Endothelial cell of umbilical vein (primary cell): ENCODE measurements around the gene KDM4E. TPM values are rescaled to one million over a fixed set of nuclear protein-coding genes. Genes with fewer than 3 reads are reported as not detected.

Experiments
- BruUV-seq: library from RNA; stranded (reverse); fragments of 400-500 nt; replicated peaks from 2 replicates; lab custom pipeline; 2021; lab: Mats Ljungman, UMichigan
- CTCF ChIA-PET: fragments of 300-600, 350-600 bp; sonication (Branson Sonifier 250); formaldehyde crosslinking; loops from one replicate; lab custom pipeline; 2021; ENCODE audit warnings: antibody characterized with exemption, inconsistent platforms; lab: Charles Lee
- POLR2A ChIA-PET: fragments of 300-600, 350-600 bp; sonication (Branson Sonifier 250); formaldehyde crosslinking; loops from one replicate; lab custom pipeline; 2021; ENCODE audit warnings: antibody characterized with exemption, inconsistent platforms; lab: Charles Lee
- DNase-seq: peaks from one replicate; pipeline ENCODE4 v3.0.0-alpha.2; 2011; ENCODE audit warnings: low read depth, low spot score
- FAIRE-seq: peaks from 2 replicates; lab custom pipeline; 2011; peaks lifted over from hg19 to GRCh38; lab: Jason Lieb, UNC
- H2AFZ ChIP-seq: 2 replicates; pipeline ENCODE4 v1.6.0; 2012; ENCODE audit warnings: low read depth, low read length, control low read depth, inconsistent platforms
- H3K27ac ChIP-seq: 2 replicates; pipeline ENCODE4 v1.5.1; 2011; ENCODE audit warnings: low read depth, mild to moderate bottlenecking, control low read depth, low read length, moderate library complexity; ENCODE audit not compliant: insufficient read depth
- H3K27me3 ChIP-seq, 2 experiments: 2 replicates each; pipeline versions ENCODE4 v1.6.0 to v1.6.1; 2011; ENCODE audit warnings: low read length in 2 of 2, mixed read lengths in 1 of 2; ENCODE audit not compliant: control insufficient read depth in 2 of 2, insufficient read depth in 2 of 2
- H3K36me3 ChIP-seq, 2 experiments: 2 replicates in 1 of 2; 3 replicates in 1 of 2; pipeline ENCODE4 v1.5.1; 2011; ENCODE audit warnings: low read length in 2 of 2, mild to moderate bottlenecking in 1 of 2, moderate library complexity in 1 of 2; ENCODE audit not compliant: control insufficient read depth in 2 of 2, insufficient read depth in 2 of 2; ENCODE audit errors: extremely low read depth in 1 of 2
- H3K4me1 ChIP-seq: 3 replicates; pipeline ENCODE4 v1.5.1; 2011; ENCODE audit warnings: mild to moderate bottlenecking, low read length; ENCODE audit not compliant: control insufficient read depth, insufficient read depth; ENCODE audit errors: extremely low read depth
- H3K4me2 ChIP-seq: 2 replicates; pipeline ENCODE4 v1.6.1; 2011; ENCODE audit warnings: low read length, control low read depth, mixed read lengths; ENCODE audit not compliant: insufficient read depth
- H3K4me3 ChIP-seq, 3 experiments: fragments of 200-600 bp in 1 of 3; sonication (generic), shearing (Covaris generic) in 1 of 3; replicated peaks in 1 of 3; 2 replicates each; pipeline ENCODE4 v1.5.1; 2011 to 2016; ENCODE audit warnings: control low read depth in 3 of 3, low read length in 3 of 3, mild to moderate bottlenecking in 2 of 3, inconsistent platforms in 1 of 3, low read depth in 1 of 3, moderate library complexity in 1 of 3; ENCODE audit not compliant: insufficient read depth in 1 of 3
- H3K79me2 ChIP-seq: 2 replicates; pipeline ENCODE4 v1.6.0; 2012; ENCODE audit warnings: low read length, inconsistent platforms; ENCODE audit not compliant: control insufficient read depth, insufficient read depth
- H3K9ac ChIP-seq: replicated peaks from 2 replicates; pipeline ENCODE3; 2011; ENCODE audit warnings: low read length, control low read depth; ENCODE audit not compliant: insufficient read depth; ENCODE audit errors: extremely low read depth
- H3K9me1 ChIP-seq: replicated peaks from 3 replicates; pipeline ENCODE4 v1.6.0; 2011; ENCODE audit warnings: mild to moderate bottlenecking, low read length; ENCODE audit not compliant: control insufficient read depth, insufficient read depth; ENCODE audit errors: extremely low read depth
- H3K9me3 ChIP-seq: replicated peaks from 2 replicates; pipeline ENCODE4 v1.5.1; 2012; ENCODE audit warnings: low read length, inconsistent platforms; ENCODE audit not compliant: control insufficient read depth, insufficient read depth
- H4K20me1 ChIP-seq: replicated peaks from 2 replicates; pipeline ENCODE3; 2011; ENCODE audit warnings: mild to moderate bottlenecking, low read length; ENCODE audit not compliant: control insufficient read depth, insufficient read depth; ENCODE audit errors: extremely low read depth
- CTCF ChIP-seq, 2 donors: IDR thresholded peaks; 1 replicate in 1 of 2; 2 replicates in 1 of 2; pipeline ENCODE4 v1.5.1; 2011; ENCODE audit warnings: low read length in 2 of 2, mild to moderate bottlenecking in 2 of 2, moderate library complexity in 2 of 2, control low read depth in 1 of 2, inconsistent platforms in 1 of 2, low read depth in 1 of 2; ENCODE audit not compliant: insufficient read depth in 1 of 2; ENCODE audit errors: extremely low read depth in 1 of 2
- EZH2 ChIP-seq: IDR thresholded peaks from 2 replicates; pipeline ENCODE4 v1.6.1; 2012; ENCODE audit warnings: borderline replicate concordance, low read depth, mild to moderate bottlenecking, moderate library complexity, low read length, inconsistent platforms; ENCODE audit not compliant: severe bottlenecking
- FOS ChIP-seq: IDR thresholded peaks from 2 replicates; pipeline ENCODE4 v1.6.1; 2011; ENCODE audit warnings: mild to moderate bottlenecking, low read length, moderate library complexity, borderline replicate concordance; ENCODE audit not compliant: insufficient read depth
- GATA2 ChIP-seq: IDR thresholded peaks from 2 replicates; pipeline ENCODE4 v1.7.0; 2011; ENCODE audit warnings: low read depth, mild to moderate bottlenecking, moderate library complexity, mixed read lengths, low read length; ENCODE audit not compliant: insufficient read length, insufficient read depth
- JUN ChIP-seq: IDR thresholded peaks from 2 replicates; pipeline ENCODE4 v1.6.1; 2011; ENCODE audit warnings: borderline replicate concordance, low read depth; ENCODE audit not compliant: insufficient read length, insufficient read depth
- MAX ChIP-seq: IDR thresholded peaks from 2 replicates; pipeline ENCODE4 v1.6.1; 2011; ENCODE audit not compliant: insufficient read depth, insufficient read length
- MYC ChIP-seq: IDR thresholded peaks from one replicate; pipeline ENCODE4 v1.6.1; 2011; ENCODE audit warnings: mild to moderate bottlenecking, low read depth, low read length
- POLR2A ChIP-seq: IDR thresholded peaks from 2 replicates; pipeline ENCODE4 v1.6.1; 2012; ENCODE audit warnings: low read depth, mild to moderate bottlenecking, control low read depth, low read length
- POLR2AphosphoS5 ChIP-seq: IDR thresholded peaks from 2 replicates; pipeline ENCODE4 v1.6.1; 2012; ENCODE audit warnings: low read depth, mild to moderate bottlenecking, control low read depth, low read length, moderate library complexity; ENCODE audit not compliant: insufficient read depth
- dilution Hi-C: fragments of 300-500 bp; cut with MboI; formaldehyde crosslinking; loops from one replicate; pipeline ENCODE4 v1.15.0; 2019; ENCODE audit warnings: low sequenced_read_pairs; ENCODE audit not compliant: extremely low pct_ligation_motif_present
- intact Hi-C: fragments of 100-400 bp; cut with micrococcal nuclease; formaldehyde crosslinking; loops from one replicate; pipeline ENCODE4 v1.10.0; 2022
- polyA plus RNA-seq, 4 experiments: library from polyadenylated mRNA; depleted of rRNA in 3 of 4; stranded (reverse) in 3 of 4; unstranded in 1 of 4; fragments of >200 nt; gene quantifications; 2 replicates each; pipeline versions ENCODE4 v1.2.1 to v1.2.3, GENCODE V29; 2011 to 2012; ENCODE audit warnings: missing spikeins in 1 of 4
- total RNA-seq: library from RNA; stranded (reverse); gene quantifications from 2 replicates; pipeline ENCODE4 v1.2.3, GENCODE V29; 2021

KDM4E gene
- total and polyA plus RNA-seq, 2 donors (not counting 3 experiments of a cell fraction or from before 2014, with no cell fraction given), result not detected

GRCh38 chr11:94993400-94993943 is 31.6 kb upstream of the KDM4E start:
- Histone ChIP-seq H3K4me1 (no peaks in the 10 kb centered on the region), H3K9me3 (no peaks in the 10 kb centered on the region), H3K9ac (no peak overlapping the region), H4K20me1 (no peaks in the 10 kb centered on the region), H3K79me2 (no peaks in the 10 kb centered on the region), H3K27me3 (no peaks in the 10 kb centered on the region), H3K4me3 (no peak overlapping the region), H3K4me2 (no peak overlapping the region), H3K27ac (no peak overlapping the region), H2AFZ (no peak overlapping the region), H3K36me3 (no peaks in the 10 kb centered on the region), H3K9me1 (no peaks in the 10 kb centered on the region)
- intact Hi-C loops, result no loop called here
- FAIRE-seq (no peak), DNase-seq (no peak)
- no peak for TF ChIP-seq POLR2AphosphoS5
- TF ChIP-seq CTCF (IDR thresholded peaks at IDR 0.05; ENCODE audit: extremely low read depth in 1 of 2, insufficient read depth in 1 of 2, low read depth in 1 of 2, low read length in 2 of 2), result no peak
- no peak for TF ChIP-seq MAX
- TF ChIP-seq JUN, result no peak
- no peak for TF ChIP-seq GATA2
- TF ChIP-seq FOS, result no peak
- no peak for TF ChIP-seq POLR2A
- TF ChIP-seq EZH2, result no peak
- no peak for TF ChIP-seq MYC
- ChIA-PET POLR2A (no interaction called here), CTCF (no interaction called here)
- dilution Hi-C loops, result no loop called here
- BruUV-seq, result no TSS peak
